Measurements from ENCODE around the gene ZNF544.
A peak's percentile ranks its signal among the peaks of the same experiment; 100 is the strongest.
"Not testable (repeated sequence)": the region's sequence is repeated elsewhere in the genome, so short reads cannot be mapped to it uniquely, and the experiment has no call there.

ZNF544 gene

DNA sequence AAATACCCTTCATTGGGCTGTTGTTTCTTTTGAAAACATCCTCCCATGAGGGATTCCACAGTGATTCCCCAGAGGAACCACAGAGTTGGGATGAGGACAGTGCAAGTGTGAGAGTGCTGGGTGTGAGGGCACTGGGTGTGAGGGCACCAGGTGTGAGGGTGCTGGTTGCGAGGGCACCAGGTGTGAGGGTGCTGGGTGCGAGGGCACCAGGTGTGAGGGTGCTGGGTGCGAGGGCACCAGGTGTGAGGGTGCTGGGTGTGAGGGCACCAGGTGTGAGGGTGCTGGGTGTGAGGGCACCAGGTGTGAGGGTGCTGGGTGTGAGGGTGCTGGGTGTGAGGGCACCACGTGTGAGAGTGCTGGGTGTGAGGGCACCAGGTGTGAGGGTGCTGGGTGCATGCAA lies 29.5 kb downstream of the ZNF544 start:
- DNase-seq: not testable (repeated sequence)

- peak; percentile 3 for DNase-seq
Observed at GRCh38 chr19:58261600-58261967, 32.9 kb downstream of the ZNF544 start.

- DNase-seq: peak; percentile 12
Observed at GRCh38 chr19:58261968-58262921, 33.5 kb downstream of the ZNF544 start.

- no peak for DNase-seq
Observed at GRCh38 chr19:58262922-58263296, 34.2 kb downstream of the ZNF544 start.

DNA sequence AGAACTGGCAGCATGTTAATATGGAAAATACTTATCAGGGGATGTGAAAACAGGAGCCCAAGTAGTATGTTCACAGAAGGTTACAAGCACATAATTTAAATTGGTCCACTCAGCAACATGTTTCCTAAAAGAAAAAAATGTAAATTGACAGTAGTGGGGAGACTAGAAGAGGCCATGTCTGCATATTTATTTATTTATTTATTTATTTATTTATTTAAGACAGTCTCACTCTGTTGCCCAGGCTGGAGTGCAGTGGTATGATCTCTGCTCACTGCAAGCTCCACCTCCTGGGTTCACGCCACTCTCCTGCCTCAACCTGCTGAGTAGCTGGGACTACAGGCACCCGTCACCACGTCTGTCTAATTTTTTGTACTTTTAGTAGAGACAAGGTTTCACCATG lies 36.4 kb downstream of the ZNF544 start:
- no peak for DNase-seq

DNA sequence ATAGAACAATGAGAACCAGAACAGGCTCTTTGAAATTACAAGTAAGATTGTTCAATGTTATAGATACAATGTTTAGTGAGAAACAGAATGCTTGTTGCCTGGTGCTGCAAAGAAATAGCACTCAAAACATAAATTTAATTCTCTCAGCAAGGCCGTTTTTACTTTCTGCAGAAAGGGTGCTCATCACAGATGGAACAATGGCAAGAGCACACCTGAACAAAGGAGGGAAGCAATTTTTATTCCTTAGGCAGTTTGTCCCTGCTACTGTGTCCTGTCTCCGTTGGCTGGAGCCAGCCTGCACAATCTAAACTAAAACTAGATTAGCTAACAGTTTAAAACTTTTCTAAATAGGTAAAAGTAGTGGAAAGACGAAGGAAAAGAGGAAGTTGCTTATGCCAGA lies 39.6 kb downstream of the ZNF544 start:
- DNase-seq: no peak

DNA sequence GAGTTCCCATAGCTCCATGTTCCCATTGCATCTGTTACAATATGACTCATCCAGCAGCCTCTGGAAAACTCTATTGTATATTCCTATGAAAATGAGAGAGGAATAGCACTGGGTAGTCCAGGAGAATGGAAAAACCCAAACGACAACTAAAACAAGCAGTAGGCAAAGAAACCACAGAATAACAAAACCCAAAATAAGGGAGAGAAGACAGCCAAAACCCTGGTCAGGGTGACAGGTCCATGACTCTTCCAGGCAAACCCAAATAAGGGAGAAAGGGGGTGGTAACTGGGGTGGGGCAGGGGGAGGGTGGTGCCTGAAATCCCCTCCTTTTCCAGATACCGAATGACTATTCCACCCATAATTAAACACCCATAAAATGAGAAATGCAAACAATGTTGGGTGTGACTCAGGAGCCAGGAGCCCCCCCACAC lies 46.1 kb downstream of the ZNF544 start:
- DNase-seq: no peak

DNA sequence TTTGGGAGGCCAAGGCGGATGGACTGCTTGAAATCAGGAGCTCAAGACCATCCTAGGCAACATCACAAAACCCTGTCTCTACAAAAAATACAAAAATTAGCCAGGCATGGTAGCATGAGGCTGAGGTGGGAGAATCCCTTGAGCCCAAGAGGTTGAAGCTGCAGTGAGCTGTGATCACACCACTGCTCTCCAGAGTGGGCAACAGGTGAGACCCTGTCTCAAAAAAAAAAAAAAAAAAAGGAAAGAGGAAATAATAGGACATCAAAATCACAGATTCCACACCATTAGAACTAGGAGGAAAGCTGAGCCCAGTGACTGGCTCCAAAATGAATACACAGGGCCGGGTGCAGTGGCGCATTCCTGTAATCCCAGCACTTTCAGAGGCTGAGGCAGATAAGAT lies 46.9 kb downstream of the ZNF544 start:
- DNase-seq: no peak

DNA sequence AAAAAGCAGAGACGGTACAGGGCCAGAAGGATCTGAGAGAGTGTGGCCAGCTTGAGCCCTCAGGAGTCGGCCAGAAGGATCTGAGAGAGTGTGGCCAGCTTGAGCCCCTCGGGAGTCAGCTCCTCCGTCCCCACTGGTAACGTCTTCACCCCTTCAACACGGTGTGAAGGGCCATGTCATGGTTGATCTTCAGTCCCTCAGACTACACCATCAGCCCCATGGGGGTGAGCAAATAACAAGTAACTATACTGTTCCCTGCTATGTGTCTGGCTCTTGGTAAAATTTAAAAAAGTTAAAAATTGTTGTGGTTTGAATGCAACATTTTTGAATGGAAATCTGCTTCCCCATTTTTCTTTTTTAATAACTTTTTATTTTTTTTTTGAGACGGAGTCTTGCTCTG lies 48.5 kb downstream of the ZNF544 start:
- DNase-seq: no peak

GRCh38 chr19:58277748-58278540 lies 49.2 kb downstream of the ZNF544 start:
- DNase-seq: no peak

DNA sequence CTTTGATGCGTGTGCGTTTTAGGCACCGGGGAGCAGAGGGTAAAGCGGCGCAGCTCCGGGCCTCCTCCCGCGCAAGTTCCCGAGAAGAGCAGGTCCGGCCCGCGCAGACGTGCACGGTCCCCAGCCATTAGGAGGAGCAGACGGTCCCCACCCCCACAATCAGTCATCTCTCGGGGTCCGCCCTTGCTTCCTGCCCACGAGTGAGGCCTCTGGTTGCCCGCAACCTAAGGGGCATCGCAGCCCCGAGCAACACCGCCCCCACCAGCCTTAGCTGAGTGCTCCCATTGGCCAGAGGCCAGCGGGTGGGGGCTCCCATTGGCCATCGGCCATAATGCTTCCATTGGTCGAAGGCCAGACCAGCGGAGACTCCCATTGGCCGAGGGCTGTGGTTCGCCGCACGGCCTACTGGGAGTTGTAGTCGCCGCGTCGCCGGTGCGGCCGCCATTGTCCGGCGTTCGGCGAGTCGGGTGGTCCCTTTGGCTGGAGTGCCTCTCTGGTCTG lies 49.9 kb downstream of the ZNF544 start, which contains the start of gene ZNF8:
TSS of gene ZNF8 (plus strand) at position 415 of the 501 bp plus-strand sequence. CDS start 127 bp downstream, outside the sequence.
- peak; percentile 99 for DNase-seq

DNA sequence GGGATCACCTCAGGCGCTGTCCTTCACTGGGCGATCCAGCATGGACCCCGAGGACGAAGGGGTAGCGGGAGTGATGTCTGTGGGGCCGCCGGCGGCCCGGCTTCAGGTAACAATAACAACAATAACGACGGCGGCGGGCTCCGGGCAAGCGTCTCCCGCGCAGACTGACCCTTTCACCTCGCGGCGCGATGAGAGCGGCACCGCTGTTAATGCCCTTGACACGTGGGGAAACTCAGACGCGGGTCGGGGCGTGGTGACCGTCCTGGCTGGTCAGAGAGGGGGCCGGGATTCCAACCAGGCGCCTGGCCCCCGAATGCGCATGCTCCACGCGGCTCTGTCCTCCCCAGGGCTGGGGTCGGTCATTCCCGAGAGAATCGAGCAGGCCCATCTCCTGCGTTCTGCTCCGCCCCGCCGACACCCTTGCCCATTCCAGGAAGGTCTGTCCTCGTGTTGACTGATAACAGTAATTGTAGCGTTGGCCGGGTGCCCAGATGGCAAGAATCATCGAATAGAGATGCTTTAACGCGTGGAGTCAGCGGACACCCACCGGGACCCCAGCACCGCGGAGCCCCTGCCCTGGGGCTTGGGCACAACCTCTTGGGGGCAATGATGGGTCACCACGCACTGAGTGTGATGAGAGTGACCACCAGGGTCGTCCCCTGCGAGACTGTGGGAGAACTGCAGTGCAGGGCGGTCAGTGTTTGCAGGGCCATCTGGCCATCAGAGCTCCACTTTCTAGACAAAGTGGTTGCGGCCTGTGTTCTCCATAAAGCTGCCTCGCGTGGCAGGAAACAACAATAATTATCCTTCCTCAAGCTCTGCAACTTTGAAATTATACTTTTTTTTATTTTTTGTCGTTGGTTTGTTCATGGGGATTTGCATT lies 50.6 kb downstream of the ZNF544 start:
- peak; percentile 72 for DNase-seq

DNA sequence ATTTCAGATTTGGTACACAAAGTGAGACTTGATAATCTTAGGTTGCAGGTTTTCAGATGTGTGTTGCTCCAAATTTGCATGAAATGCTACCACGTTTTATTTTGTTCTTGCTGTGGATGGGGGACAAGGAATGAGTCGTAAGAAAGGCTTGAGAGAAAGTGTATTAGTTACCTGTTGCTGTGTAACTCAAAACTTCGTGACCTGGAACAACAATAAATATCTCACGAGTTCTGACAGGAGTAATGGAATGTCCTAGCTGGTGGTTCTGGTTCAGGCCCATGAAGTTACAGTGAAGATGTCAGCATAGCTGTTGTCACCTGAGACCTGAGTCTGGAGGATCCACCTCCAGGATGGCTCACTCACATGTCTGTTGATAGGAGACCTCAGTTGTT lies 51.2 kb downstream of the ZNF544 start:
- DNase-seq: no peak

GRCh38 chr19:58284199-58284598 lies 55.5 kb downstream of the ZNF544 start:
- no peak for DNase-seq

DNA sequence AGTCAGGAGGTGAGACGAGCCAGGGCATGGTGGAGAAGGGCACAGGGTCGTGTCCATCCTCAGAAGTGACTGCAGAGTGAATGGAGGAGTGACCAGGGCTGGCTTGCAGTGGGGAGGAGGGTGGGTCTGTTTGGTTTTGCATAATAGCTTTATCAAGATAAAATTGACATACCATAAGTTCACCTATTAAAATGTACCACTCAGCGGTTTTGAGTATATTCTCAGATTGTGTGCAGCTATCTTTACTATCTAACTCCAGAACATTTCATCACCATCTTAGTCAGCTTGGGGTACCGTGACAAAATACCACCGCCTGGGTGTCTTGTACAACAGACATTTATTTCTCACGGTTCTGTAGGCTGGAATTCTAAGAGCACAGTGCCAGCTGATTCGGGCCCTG lies 63.2 kb downstream of the ZNF544 start:
- no peak for DNase-seq

- no peak for DNase-seq
Observed at GRCh38 chr19:58294743-58295374, 66.1 kb downstream of the ZNF544 start.

DNA sequence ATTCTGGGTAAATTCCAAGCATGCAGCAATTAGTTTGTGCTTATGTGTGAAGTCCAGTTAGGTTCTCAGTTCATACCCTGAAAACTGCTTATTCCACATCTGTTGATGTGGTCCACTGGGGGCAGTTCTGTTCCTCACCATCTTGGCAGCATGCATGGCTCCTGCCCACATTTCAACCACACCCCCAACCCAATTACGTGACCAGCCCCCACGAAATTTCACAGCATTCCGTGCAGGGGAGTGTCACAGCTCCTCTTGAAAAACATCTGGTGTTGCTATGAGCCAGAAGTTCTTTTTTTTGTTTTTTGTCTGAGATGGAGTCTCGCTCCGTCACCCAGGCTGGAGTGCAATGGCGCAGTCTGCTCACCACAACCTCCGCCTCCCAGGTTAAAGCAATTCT lies 67.4 kb downstream of the ZNF544 start:
- DNase-seq: no peak

DNA sequence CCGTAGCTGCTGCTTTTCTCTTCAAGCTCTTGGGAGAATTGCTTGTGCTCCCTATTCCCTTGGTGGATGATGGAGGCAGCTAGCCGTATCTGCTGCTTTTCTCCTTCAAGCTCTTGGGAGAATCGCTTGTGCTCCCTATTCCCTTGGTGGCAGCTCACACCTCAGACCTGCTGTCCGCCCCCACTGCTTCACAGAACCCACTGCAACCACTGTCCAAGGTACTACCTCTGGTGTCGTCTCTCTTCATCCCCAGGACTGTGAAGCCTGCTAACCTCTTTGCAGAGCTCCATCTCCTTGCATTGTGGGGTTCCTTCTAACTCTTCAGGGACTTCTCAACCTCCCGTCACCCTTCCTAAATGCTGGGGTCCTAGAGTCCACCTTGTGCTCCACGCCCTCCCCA lies 71.9 kb downstream of the ZNF544 start:
- DNase-seq: no peak

DNA sequence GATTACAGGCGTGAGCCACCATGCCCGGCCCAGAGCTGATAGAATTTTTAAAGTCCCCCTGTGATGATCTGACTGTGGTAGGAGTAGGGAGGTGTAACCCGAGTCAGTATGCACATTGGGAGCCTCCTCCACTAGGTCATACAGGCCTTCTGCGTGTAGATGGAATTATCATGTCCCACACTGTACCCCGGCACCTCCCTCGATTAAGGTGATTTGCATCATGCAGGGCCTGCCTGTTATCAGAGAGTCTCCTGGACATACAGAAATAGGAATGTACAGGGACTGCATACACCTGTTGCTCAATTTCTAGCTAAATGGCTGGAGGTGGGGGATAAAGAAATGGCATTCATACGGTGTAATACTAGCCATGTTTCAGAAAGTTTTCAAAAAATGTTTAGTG lies 75.5 kb downstream of the ZNF544 start:
- DNase-seq: no peak

DNA sequence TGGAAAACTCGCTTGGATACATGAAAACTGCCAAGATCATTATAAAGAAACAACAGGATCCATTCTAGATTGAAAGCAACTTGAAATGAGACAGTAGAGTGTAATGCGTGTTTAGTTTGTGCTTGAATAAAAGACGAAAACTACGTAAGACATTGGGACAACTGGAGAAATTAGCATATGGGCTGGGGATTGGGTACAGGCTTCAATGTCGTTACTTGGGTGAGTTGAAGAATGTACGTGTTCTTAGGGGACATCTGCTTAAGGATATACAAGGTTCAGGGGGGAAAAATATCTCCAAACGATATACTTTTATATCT lies 76.0 kb downstream of the ZNF544 start:
- no peak for DNase-seq

DNA sequence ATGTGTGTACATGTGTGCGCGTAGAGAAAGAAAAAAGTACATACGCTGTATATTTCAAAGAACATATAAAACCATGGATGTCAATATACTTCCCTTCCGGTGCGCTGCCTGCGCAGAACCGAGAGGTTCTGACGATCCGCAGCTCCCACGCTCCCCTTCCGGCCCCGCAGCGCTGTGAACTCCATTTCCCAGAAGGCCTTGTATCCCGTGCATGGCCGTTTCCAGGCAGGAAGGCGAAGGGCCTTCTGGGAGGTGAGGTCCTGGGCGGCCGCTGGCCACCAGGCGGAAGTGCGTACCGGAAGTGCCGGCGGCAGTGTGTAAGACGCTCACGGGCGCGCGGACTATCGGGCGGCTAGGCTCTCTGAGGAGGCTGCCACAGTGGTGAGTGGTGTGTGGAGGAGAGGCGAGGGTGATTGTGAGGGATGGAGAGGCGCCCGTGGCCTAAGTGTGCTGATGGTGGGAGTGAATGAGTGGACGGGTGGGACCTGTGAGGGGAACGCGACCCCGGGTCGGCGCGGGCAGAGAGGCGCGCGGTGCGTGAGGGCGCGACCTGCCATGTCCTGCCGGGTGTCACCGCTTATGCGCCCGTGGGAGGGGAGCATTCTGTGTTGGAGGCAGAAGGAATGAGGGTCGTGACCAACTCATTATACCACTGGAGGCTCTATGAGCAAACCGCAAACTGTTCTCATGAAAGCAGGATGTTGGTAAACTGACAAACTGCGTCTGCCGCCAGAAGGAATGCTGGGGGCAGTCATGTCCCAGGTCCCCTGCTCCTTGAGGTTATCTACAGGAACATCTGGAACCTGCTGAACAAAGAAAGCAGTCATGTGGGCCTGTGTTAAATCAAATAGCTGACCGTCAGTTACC lies 76.6 kb downstream of the ZNF544 start, which contains the start of gene ERVK3-1:
TSS of gene ERVK3-1 (plus strand) at position 313 of the 867 bp plus-strand sequence. CDS start 6,792 bp downstream, outside the sequence.
- DNase-seq: peak; percentile 98

Data from fibroblast of skin of back (primary cell).